GM06990 (cell line): ENCODE results near the gene S100A3.

Source experiments
- DNase-seq: peaks from one replicate; pipeline ENCODE4 v3.0.0-alpha.2; 2011; ENCODE audit not compliant: insufficient read length; ENCODE audit errors: extremely low read depth
- H3K27me3 ChIP-seq: replicated peaks from 2 replicates; pipeline ENCODE4 v1.6.0; 2011; ENCODE audit warnings: low read length; ENCODE audit not compliant: control insufficient read depth, insufficient read depth
- H3K36me3 ChIP-seq: 2 replicates; pipeline ENCODE4 v1.5.1; 2011; ENCODE audit warnings: low read length; ENCODE audit not compliant: control insufficient read depth, insufficient read depth
- H3K4me3 ChIP-seq: replicated peaks from 2 replicates; pipeline ENCODE4 v1.5.1; 2011; ENCODE audit warnings: low read depth, mild to moderate bottlenecking, control low read depth, low read length
- TF ChIP-seq, protein P1 (sequence below): IDR thresholded peaks from 2 replicates; pipeline ENCODE4 v1.5.1; 2011; ENCODE audit warnings: low read length, control low read depth, mild to moderate bottlenecking, inconsistent platforms; ENCODE audit not compliant: insufficient read depth, poor library complexity, severe bottlenecking

S100A3 gene

DNA sequence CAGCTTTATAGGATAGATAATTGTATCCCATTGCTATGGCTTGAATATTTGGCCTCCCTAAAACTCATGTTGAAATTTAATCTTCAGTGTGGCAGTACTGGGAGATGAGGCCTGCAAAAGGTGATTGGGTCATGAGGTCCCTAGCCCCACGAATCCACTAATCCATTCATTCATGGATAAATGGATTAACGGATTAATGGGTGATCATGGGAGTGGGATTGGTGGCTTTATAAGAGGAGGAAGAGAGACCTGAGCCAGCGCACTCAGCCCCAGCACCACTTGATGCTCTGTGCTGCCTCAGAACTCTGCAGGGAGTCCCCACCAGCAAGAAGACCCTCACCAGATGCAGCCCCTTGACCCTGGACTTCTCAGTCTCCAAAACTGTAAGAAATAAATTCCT, 45.3 kb downstream of the S100A3 start:
- H3K27me3 ChIP-seq = no peaks in the 10 kb centered on the region
- TF ChIP-seq, protein P1, sequence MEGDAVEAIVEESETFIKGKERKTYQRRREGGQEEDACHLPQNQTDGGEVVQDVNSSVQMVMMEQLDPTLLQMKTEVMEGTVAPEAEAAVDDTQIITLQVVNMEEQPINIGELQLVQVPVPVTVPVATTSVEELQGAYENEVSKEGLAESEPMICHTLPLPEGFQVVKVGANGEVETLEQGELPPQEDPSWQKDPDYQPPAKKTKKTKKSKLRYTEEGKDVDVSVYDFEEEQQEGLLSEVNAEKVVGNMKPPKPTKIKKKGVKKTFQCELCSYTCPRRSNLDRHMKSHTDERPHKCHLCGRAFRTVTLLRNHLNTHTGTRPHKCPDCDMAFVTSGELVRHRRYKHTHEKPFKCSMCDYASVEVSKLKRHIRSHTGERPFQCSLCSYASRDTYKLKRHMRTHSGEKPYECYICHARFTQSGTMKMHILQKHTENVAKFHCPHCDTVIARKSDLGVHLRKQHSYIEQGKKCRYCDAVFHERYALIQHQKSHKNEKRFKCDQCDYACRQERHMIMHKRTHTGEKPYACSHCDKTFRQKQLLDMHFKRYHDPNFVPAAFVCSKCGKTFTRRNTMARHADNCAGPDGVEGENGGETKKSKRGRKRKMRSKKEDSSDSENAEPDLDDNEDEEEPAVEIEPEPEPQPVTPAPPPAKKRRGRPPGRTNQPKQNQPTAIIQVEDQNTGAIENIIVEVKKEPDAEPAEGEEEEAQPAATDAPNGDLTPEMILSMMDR = no peak
- no peaks in the 10 kb centered on the region for H3K36me3 ChIP-seq
- no peak overlapping the region for H3K4me3 ChIP-seq
- DNase-seq = no peak

DNA sequence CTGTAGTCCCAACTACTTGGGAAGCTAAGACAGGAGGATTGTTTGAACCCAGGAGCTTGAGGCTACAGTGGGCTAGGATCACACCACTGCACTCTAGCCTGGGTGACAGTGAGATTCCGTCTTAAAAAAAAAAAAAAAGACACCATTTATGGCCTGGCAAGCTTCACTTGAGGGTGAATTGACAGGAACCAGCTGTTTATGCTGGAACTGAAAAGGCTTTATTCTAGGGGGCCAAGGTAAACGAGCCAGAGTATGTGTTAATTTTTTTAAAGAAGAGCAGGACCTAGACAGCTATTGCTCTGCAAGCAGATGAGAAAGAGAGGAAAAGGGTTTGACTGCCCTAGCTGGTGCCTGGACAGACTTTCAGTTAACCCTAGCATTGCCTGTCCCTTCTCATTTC, 50.3 kb downstream of the S100A3 start:
- TF ChIP-seq, protein P1 = no peak
- H3K36me3 ChIP-seq = no peaks in the 10 kb centered on the region
- H3K4me3 ChIP-seq = no peak overlapping the region
- H3K27me3 ChIP-seq = no peaks in the 10 kb centered on the region; the same call in 1 of the 2 replicates
- no peak for DNase-seq
